ENCODE measurements around the gene THOC6.
"Not testable (repeated sequence)": the region's sequence is repeated elsewhere in the genome, so short reads cannot be mapped to it uniquely, and the experiment has no call there.

THOC6 gene

DNA sequence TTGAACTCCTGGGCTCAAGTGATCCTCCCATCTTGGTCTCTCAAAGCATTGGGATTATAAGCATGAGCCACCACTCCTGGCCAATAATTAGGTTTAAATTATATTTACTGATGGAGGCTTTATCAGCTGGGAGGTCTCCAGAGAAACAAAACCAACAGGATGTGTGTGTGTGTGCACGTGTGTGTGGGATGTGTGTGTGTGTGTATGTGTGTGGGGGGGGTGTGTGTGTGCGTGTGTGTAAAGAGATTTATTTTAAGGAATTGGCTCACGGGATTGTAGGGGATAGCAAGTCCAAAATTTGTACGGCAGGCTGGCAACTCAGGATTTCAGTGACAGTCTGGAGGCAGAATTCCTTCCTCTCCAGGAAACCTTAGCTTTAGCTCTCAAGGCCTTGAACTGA is 27.2 kb downstream of the THOC6 start:
- TF ChIP-seq EZH2 (optimal IDR thresholded peaks at IDR 0.05; ENCODE audit: low read depth, low read length) (no peak), EZH2phosphoT487 (IDR thresholded peaks at IDR 0.05; ENCODE audit: low read length) (no peak)
- TF ChIP-seq, protein P1, sequence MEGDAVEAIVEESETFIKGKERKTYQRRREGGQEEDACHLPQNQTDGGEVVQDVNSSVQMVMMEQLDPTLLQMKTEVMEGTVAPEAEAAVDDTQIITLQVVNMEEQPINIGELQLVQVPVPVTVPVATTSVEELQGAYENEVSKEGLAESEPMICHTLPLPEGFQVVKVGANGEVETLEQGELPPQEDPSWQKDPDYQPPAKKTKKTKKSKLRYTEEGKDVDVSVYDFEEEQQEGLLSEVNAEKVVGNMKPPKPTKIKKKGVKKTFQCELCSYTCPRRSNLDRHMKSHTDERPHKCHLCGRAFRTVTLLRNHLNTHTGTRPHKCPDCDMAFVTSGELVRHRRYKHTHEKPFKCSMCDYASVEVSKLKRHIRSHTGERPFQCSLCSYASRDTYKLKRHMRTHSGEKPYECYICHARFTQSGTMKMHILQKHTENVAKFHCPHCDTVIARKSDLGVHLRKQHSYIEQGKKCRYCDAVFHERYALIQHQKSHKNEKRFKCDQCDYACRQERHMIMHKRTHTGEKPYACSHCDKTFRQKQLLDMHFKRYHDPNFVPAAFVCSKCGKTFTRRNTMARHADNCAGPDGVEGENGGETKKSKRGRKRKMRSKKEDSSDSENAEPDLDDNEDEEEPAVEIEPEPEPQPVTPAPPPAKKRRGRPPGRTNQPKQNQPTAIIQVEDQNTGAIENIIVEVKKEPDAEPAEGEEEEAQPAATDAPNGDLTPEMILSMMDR (IDR thresholded peaks at IDR 0.05; ENCODE audit: low read length): no peak
- H3K27ac ChIP-seq (ENCODE audit: low read length): no peak overlapping the region
- H3K9ac ChIP-seq (ENCODE audit: low read length): no peak overlapping the region
- H3K27me3 ChIP-seq (replicated peaks; ENCODE audit: insufficient read depth, low read length): peaks cover 69% of the 10 kb centered on the region
- H3K79me2 ChIP-seq (ENCODE audit: low read length): no peaks in the 10 kb centered on the region
- no peak overlapping the region for H2AFZ ChIP-seq (ENCODE audit: low read length)
- H3K9me3 ChIP-seq (replicated peaks; ENCODE audit: insufficient read depth, low read length): no peaks in the 10 kb centered on the region
- H3F3A ChIP-seq (ENCODE audit: insufficient read depth, low read length): no peaks in the 10 kb centered on the region
- H3K4me1 ChIP-seq (ENCODE audit: low read length): 0 out of 2 replicates have a peak, but pooled peaks cover 1% of the 10 kb centered on the region
- no peak for DNase-seq
- H3K4me2 ChIP-seq (ENCODE audit: low read depth, low read length): no peak overlapping the region
- H4K20me1 ChIP-seq (ENCODE audit: insufficient read depth, low read length): no peaks in the 10 kb centered on the region
- no peaks in the 10 kb centered on the region for H3K36me3 ChIP-seq (replicated peaks; ENCODE audit: insufficient read depth, low read length)
- H3K4me3 ChIP-seq (ENCODE audit: low read length): no peak overlapping the region
- no peaks in the 10 kb centered on the region for H3K9me2 ChIP-seq (replicated peaks; ENCODE audit: insufficient read depth, low read length)

DNA sequence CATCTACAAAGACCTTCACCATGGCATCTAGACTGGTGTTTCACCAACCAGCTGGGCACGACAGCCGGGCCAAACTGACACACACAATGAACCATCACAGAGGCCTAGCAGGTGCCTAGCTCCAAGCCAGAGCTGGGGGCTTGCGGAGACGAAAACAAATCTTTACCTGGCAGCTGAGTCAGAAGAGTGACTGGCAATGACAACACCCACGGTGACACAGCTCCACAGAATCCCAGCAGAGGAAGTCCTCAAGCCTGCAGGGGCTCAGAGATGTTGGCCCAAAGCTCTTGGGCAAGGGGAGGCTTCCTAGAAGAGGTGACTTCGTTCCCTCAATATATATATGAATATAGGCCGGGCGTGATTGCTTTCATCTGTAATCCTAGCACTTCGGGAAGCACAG is 27.7 kb downstream of the THOC6 start:
- H3K36me3 ChIP-seq (replicated peaks; ENCODE audit: insufficient read depth, low read length): no peaks in the 10 kb centered on the region
- H3K9me2 ChIP-seq (replicated peaks; ENCODE audit: insufficient read depth, low read length): no peaks in the 10 kb centered on the region
- no peak for DNase-seq
- no peak overlapping the region for H3K4me2 ChIP-seq (ENCODE audit: low read depth, low read length)
- no peaks in the 10 kb centered on the region for H4K20me1 ChIP-seq (ENCODE audit: insufficient read depth, low read length)
- no peak overlapping the region for H3K9ac ChIP-seq (ENCODE audit: low read length)
- H3K79me2 ChIP-seq (ENCODE audit: low read length): no peaks in the 10 kb centered on the region
- H3K4me1 ChIP-seq (ENCODE audit: low read length): no peaks in the 10 kb centered on the region
- no peak overlapping the region for H2AFZ ChIP-seq (ENCODE audit: low read length)
- TF ChIP-seq EZH2phosphoT487 (IDR thresholded peaks at IDR 0.05; ENCODE audit: low read length): no peak
- TF ChIP-seq, protein P1 (IDR thresholded peaks at IDR 0.05; ENCODE audit: low read length): no peak
- TF ChIP-seq EZH2 (optimal IDR thresholded peaks at IDR 0.05; ENCODE audit: low read depth, low read length): no peak
- no peak overlapping the region for H3K27ac ChIP-seq (ENCODE audit: low read length)
- H3F3A ChIP-seq (ENCODE audit: insufficient read depth, low read length): no peaks in the 10 kb centered on the region
- no peak overlapping the region for H3K4me3 ChIP-seq (ENCODE audit: low read length)
- peaks cover 69% of the 10 kb centered on the region for H3K27me3 ChIP-seq (replicated peaks; ENCODE audit: insufficient read depth, low read length)
- H3K9me3 ChIP-seq (replicated peaks; ENCODE audit: insufficient read depth, low read length): no peaks in the 10 kb centered on the region

DNA sequence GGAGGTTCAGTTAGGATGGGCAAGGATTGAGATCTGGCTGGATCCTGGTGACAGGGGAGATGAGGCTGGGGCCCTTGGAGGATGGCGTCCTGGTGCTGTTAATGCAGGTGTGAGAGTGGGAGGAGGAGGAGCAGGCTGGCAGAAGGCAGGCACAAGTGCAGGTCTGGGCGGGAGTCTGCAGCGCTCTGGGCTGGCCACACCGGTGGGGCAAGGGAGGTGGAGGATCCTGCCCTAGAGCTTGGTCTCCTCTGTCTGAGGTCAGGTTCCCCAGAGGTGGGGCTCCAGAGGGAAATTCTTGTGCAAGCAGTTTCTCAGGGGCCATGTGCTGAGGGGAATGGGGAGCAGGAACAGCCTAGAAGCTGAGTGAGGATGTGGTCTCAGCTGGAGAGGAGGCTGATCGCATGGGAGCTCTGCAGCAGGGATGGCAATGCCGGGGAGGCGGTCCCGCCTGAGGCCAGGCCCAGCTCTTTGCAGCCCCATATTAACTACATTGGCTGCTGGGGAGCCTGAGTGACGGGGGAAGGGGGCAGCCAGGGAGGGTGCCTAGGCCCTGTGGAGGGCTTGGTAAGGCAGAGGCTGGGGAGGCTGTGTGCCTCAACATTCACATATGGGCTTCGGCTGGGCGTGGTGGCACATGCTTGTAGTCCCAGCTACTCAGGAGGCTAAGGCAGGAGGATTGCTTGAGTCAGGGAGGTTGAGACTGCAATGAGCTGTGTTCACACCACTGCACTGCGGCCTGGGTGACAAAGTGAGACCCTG is 28.9 kb downstream of the THOC6 start:
- not testable (repeated sequence) for H3K9me2 ChIP-seq (replicated peaks; ENCODE audit: insufficient read depth, low read length); H3K9me3 ChIP-seq (replicated peaks; ENCODE audit: insufficient read depth, low read length); H3K79me2 ChIP-seq (ENCODE audit: low read length); DNase-seq; H3K27ac ChIP-seq (ENCODE audit: low read length); H3F3A ChIP-seq (ENCODE audit: insufficient read depth, low read length); H4K20me1 ChIP-seq (ENCODE audit: insufficient read depth, low read length); H3K4me2 ChIP-seq (ENCODE audit: low read depth, low read length); H3K9ac ChIP-seq (ENCODE audit: low read length); H3K4me3 ChIP-seq (ENCODE audit: low read length); H2AFZ ChIP-seq (ENCODE audit: low read length); H3K4me1 ChIP-seq (ENCODE audit: low read length); H3K36me3 ChIP-seq (replicated peaks; ENCODE audit: insufficient read depth, low read length)
- H3K27me3 ChIP-seq (replicated peaks; ENCODE audit: insufficient read depth, low read length): peaks cover 68% of the 10 kb centered on the region

DNA sequence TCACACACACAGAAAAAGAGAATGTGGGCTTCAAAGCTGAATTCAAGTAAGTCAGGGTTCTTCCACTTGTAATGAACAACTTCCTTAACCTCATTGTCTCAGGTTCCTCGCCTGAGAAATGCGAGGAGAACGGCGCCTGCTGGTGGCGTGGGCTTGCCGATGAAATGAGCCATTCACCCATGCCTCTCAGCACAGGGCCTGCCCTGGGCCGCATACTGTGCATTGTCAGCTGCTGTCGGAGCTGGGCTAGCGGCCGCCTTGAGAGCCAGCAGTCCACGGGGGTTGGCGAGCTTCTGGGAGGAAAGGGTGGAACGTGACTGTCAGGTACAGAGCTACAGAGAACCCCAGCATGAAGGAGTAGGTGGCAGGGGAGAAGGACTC is 29.5 kb downstream of the THOC6 start:
- H3K4me2 ChIP-seq (ENCODE audit: low read depth, low read length); DNase-seq; H3K27ac ChIP-seq (ENCODE audit: low read length); H3K4me1 ChIP-seq (ENCODE audit: low read length); H3K9me3 ChIP-seq (replicated peaks; ENCODE audit: insufficient read depth, low read length); H2AFZ ChIP-seq (ENCODE audit: low read length); H3F3A ChIP-seq (ENCODE audit: insufficient read depth, low read length); H3K9ac ChIP-seq (ENCODE audit: low read length); H4K20me1 ChIP-seq (ENCODE audit: insufficient read depth, low read length); H3K36me3 ChIP-seq (replicated peaks; ENCODE audit: insufficient read depth, low read length); H3K79me2 ChIP-seq (ENCODE audit: low read length); H3K4me3 ChIP-seq (ENCODE audit: low read length); H3K9me2 ChIP-seq (replicated peaks; ENCODE audit: insufficient read depth, low read length): not testable (repeated sequence)
- peaks cover 68% of the 10 kb centered on the region for H3K27me3 ChIP-seq (replicated peaks; ENCODE audit: insufficient read depth, low read length)
